Measurements from ENCODE around the gene TRPM2. TPM values are rescaled to one million over a fixed set of nuclear protein-coding genes. Genes with fewer than 3 reads are reported as not detected.
"Not testable (repeated sequence)": the region's sequence is repeated elsewhere in the genome, so short reads cannot be mapped to it uniquely, and the experiment has no call there.

Gene TRPM2
- total RNA-seq, 2 experiments from 2014 or later, result 6.5 to 6.8 TPM

GRCh38 chr21:44466996-44467858 lies 113.8 kb downstream of the TRPM2 start:
- ChIA-PET CTCF (no interaction called here), POLR2A (no interaction called here)

- POLR2A ChIA-PET, result no interaction called here
These were observed 114.4 kb downstream of the TRPM2 start for GRCh38 chr21:44467859-44468195.

GRCh38 chr21:44471341-44471740 lies 117.9 kb downstream of the TRPM2 start:
- POLR2A ChIA-PET, result no interaction called here

More at GRCh38 chr21:44467859-44468195, 114.4 kb downstream of the TRPM2 start:
- CTCF ChIA-PET, result no interaction called here

DNA sequence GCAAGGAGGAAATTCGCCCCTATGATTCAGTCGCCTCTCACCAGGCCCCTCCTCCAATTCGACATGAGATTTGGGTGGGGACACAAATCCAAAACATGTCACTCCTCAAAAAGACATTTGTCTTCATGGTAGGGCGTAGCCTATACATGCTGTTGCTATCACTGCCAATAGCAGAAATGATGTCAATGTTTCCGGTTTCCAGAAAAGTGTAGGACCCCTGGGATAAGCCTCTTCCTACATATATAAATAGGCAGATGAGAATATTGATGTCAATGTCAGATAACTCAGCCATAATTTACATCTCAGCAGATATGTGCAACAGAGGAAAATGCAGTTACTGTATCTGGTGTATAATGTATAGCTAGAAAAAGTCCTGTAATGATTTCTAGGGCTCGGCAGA lies 118.6 kb downstream of the TRPM2 start:
- POLR2A ChIA-PET, result no interaction called here

More at GRCh38 chr21:44471341-44471740, 117.9 kb downstream of the TRPM2 start:
- CTCF ChIA-PET, result interaction anchor here (1.4 kb wide), 1 partner anchor 323 kb away, joined by 3 read pairs; no protein-coding TSS in a partner anchor

GRCh38 chr21:44473915-44474555 lies 120.6 kb downstream of the TRPM2 start:
- CTCF ChIA-PET, result no interaction called here
- POLR2A ChIA-PET, result no interaction called here

More for the DNA sequence above, 118.6 kb downstream of the TRPM2 start:
- CTCF ChIA-PET, result no interaction called here

GRCh38 chr21:44475266-44475845 lies 121.9 kb downstream of the TRPM2 start:
- CTCF ChIA-PET, result interaction anchor here (0.6 kb wide), 1 partner anchor 67 kb away, joined by 4 read pairs; no protein-coding TSS in a partner anchor
- POLR2A ChIA-PET, result no interaction called here

DNA sequence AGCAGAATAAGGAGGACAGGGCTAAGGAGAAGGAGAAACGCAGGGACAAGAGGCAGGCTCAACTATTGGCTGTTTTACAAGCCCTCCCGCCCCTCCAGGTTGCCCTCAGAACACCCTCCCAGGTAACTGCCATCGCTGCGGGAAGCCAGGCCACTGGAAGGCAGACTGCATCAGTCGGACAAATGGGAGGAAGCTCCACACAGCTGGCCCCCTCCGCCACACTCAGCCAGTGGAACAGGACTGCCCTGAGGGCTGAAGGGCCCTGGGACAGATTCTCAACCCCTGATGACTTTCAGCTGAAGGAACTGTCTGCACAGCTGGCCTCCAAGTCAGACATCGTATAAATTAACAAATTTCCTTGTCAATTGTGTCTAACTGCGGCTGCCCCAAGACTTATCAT lies 123.7 kb downstream of the TRPM2 start:
- ChIA-PET CTCF (no interaction called here), POLR2A (no interaction called here)

GRCh38 chr21:44477712-44478111 lies 124.3 kb downstream of the TRPM2 start:
- POLR2A ChIA-PET, result no interaction called here
- CTCF ChIA-PET, result no interaction called here

DNA sequence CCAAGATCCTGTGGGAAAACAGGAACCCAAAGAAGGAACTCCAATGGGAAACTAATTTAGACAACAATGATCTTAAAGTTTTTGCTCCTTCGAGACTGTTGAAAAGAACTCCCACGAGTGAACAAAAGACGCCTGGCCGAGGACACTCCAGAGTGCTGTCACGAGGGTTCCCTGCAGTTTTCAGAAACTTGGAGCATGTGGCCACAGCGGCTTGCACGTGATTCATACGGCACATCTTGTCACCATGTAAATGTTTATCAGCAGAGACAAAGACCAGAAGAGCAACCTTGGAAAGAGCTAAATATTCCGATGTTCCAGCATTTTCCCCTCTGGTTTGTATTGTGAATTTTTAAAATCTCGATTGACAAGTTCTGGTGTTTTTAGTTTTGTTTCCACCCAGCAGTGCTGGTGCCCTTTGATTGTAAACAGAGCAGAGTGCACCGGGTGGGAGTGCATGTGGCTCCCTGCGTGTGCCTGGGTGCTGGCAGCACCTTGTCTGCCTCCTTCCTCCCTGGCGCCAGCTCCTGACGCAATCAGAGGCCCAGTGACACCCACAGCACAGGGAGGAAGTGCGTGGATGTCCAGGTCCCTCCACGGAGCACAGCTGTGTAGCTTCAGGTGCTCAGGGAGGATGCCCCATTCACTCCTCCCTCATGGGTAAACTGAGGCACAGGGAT lies 124.8 kb downstream of the TRPM2 start:
- ChIA-PET CTCF (no interaction called here), POLR2A (no interaction called here)

GRCh38 chr21:44478801-44479167 lies 125.4 kb downstream of the TRPM2 start:
- POLR2A ChIA-PET, result no interaction called here
- CTCF ChIA-PET, result no interaction called here

- POLR2A ChIA-PET, result not testable (repeated sequence)
- CTCF ChIA-PET, result interaction anchor here (1.5 kb wide), 1 partner anchor 11 kb away, joined by 5 read pairs; no protein-coding TSS in a partner anchor
These were observed 126.3 kb downstream of the TRPM2 start for GRCh38 chr21:44479556-44480199.

GRCh38 chr21:44480200-44481053 lies 127.0 kb downstream of the TRPM2 start:
- POLR2A ChIA-PET, result no interaction called here
- CTCF ChIA-PET, result interaction anchor here (1.5 kb wide), 1 partner anchor 10 kb away, joined by 5 read pairs; no protein-coding TSS in a partner anchor

- CTCF ChIA-PET, result no interaction called here
- POLR2A ChIA-PET, result no interaction called here
These were observed 129.3 kb downstream of the TRPM2 start for GRCh38 chr21:44482581-44483287.

DNA sequence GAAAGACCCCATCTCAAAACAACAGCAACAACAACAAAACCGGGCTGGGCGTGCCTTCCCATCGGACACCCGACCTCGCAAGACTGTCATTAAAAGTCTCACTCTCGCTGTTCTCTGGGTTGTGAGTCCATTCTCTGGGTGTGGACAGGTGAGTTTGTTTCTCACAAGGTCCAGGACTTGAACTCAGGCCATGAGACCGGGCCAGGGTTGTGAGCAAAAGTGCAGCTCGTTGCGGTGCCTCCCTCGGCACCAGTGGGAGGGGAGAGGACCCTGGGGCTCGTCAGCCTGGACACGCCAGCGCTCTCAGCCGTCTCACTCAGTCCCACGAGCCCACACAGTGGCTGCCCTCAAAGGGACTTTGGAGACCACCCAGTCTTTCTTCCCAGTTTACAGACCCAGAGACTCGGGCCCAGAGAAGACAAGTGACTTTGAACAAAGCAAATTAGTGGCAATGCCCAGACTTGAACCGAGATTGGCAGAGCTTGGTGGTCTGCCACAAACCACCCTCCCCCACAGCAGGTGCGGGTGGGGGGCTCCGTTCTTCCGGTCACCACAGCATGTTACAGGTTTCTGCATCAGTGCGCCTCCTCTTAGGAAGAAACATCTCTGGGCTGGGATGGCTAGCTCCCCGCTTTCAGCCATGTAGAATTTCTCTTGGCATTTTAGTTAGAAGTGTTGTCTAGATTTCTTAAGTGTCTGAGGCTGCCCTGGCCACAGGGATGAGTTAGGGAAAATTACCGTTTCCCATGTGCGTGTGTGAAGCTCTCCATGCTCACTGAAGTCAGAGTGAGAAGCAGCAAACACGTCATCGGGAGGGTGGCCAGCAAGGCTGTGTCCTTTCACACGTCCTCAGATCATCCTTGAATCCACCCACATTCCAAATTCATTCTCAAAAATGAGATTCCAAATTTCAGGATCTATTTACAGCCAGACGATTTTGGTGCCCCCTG lies 130.1 kb downstream of the TRPM2 start:
- POLR2A ChIA-PET, result no interaction called here
- CTCF ChIA-PET, result no interaction called here

GRCh38 chr21:44484498-44485253 lies 131.3 kb downstream of the TRPM2 start:
- ChIA-PET POLR2A (no interaction called here), CTCF (no interaction called here)

- ChIA-PET CTCF (no interaction called here), POLR2A (no interaction called here)
These were observed 131.9 kb downstream of the TRPM2 start for GRCh38 chr21:44485254-44485793.
